ENCODE results near the gene MSGN1.

- TF ChIP-seq, protein P1, sequence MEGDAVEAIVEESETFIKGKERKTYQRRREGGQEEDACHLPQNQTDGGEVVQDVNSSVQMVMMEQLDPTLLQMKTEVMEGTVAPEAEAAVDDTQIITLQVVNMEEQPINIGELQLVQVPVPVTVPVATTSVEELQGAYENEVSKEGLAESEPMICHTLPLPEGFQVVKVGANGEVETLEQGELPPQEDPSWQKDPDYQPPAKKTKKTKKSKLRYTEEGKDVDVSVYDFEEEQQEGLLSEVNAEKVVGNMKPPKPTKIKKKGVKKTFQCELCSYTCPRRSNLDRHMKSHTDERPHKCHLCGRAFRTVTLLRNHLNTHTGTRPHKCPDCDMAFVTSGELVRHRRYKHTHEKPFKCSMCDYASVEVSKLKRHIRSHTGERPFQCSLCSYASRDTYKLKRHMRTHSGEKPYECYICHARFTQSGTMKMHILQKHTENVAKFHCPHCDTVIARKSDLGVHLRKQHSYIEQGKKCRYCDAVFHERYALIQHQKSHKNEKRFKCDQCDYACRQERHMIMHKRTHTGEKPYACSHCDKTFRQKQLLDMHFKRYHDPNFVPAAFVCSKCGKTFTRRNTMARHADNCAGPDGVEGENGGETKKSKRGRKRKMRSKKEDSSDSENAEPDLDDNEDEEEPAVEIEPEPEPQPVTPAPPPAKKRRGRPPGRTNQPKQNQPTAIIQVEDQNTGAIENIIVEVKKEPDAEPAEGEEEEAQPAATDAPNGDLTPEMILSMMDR (IDR thresholded peaks at IDR 0.05) = no peak
- no peak for TF ChIP-seq POLR2A (IDR thresholded peaks at IDR 0.05)
Observed at GRCh38 chr2:17827785-17828184, 11.5 kb downstream of the MSGN1 start.

Measured in testis (tissue), 2 donors.